Endodermal cell (in vitro differentiated cells): ENCODE data around the gene DKC1. TPM values are rescaled to one million over a fixed set of nuclear protein-coding genes. Genes with fewer than 3 reads are reported as not detected.

Source experiments
- DNase-seq: peaks from one replicate; pipeline ENCODE4 v3.0.0-alpha.2; 2017
- H3K27ac ChIP-seq: 2 replicates; pipeline ENCODE4 v1.5.1; 2013; ENCODE audit warnings: mild to moderate bottlenecking, low read depth, low read length, moderate library complexity
- H3K27me3 ChIP-seq: 2 replicates; pipeline ENCODE4 v1.6.1; 2013; ENCODE audit warnings: mild to moderate bottlenecking, low read length, moderate library complexity; ENCODE audit not compliant: insufficient read depth, control insufficient read depth, poor library complexity, severe bottlenecking
- H3K36me3 ChIP-seq: 2 replicates; pipeline ENCODE4 v1.7.0; 2013; ENCODE audit warnings: mild to moderate bottlenecking, low read length, moderate library complexity; ENCODE audit not compliant: control insufficient read depth, insufficient read depth
- H3K4me1 ChIP-seq: one replicate; pipeline ENCODE4 v1.7.0; 2013; ENCODE audit warnings: low read length; ENCODE audit not compliant: control insufficient read depth, insufficient read depth
- H3K4me3 ChIP-seq: 2 replicates; pipeline ENCODE4 v1.5.1; 2013; ENCODE audit warnings: mild to moderate bottlenecking, low read length, moderate library complexity
- H3K9ac ChIP-seq: 2 replicates; pipeline ENCODE4 v1.6.1; 2013; ENCODE audit warnings: mild to moderate bottlenecking, low read length, moderate library complexity; ENCODE audit not compliant: poor library complexity, severe bottlenecking; ENCODE audit errors: extremely low read depth
- H3K9me3 ChIP-seq: 2 replicates; pipeline ENCODE4 v1.6.1; 2013; ENCODE audit warnings: mild to moderate bottlenecking, low read length, moderate library complexity; ENCODE audit not compliant: control insufficient read depth
- H3K27ac Mint-ChIP-seq: 2 replicates; pipeline ENCODE4 v1.8.0; 2020; ENCODE audit warnings: mixed read lengths
- H3K27me3 Mint-ChIP-seq: 2 replicates; pipeline ENCODE4 v1.8.0; 2021; ENCODE audit warnings: mild to moderate bottlenecking, mixed read lengths; ENCODE audit not compliant: insufficient read depth
- H3K36me3 Mint-ChIP-seq: 2 replicates; pipeline ENCODE4 v1.8.0; 2020; ENCODE audit warnings: low read depth, mixed read lengths
- H3K4me1 Mint-ChIP-seq: 2 replicates; pipeline ENCODE4 v1.8.0; 2020; ENCODE audit warnings: mixed read lengths
- H3K4me3 Mint-ChIP-seq: 2 replicates; pipeline ENCODE4 v1.8.0; 2020; ENCODE audit warnings: mild to moderate bottlenecking, moderate library complexity, mixed read lengths
- H3K9me3 Mint-ChIP-seq: 2 replicates; pipeline ENCODE4 v1.8.0; 2020; ENCODE audit warnings: mild to moderate bottlenecking, mixed read lengths
- CTCF ChIP-seq: fragments of 200-600 bp; sonication (generic); conservative IDR thresholded peaks from 2 replicates; pipeline ENCODE4 v1.5.0; 2021; ENCODE audit warnings: antibody characterized with exemption, mild to moderate bottlenecking
- WGBS, 2 experiments: methylation state at CpG; one replicate each; pipeline versions ENCODE4 v1.1.5 to v1.1.7; 2013; ENCODE audit warnings: missing lambda C conversion rate in 2 of 2, mixed read lengths in 1 of 2; ENCODE audit not compliant: insufficient coverage in 1 of 2, insufficient read length in 1 of 2; 5-methylcytosine and 5-hydroxymethylcytosine counted together
- total RNA-seq, 2 donors: library from RNA; stranded (reverse); fragmentation: NEBNext Ultra II Directional in 1 of 2; extraction: Animal tissue kit (Norgen Biotek cat#: 25700) in 1 of 2; gene quantifications; 2 replicates in 1 of 2; 3 replicates in 1 of 2; pipeline ENCODE4 v1.2.1, GENCODE V29; 2021

DKC1 gene
- total RNA-seq, 2 donors from 2014 or later, result 66.5 to 70.8 TPM

DNA sequence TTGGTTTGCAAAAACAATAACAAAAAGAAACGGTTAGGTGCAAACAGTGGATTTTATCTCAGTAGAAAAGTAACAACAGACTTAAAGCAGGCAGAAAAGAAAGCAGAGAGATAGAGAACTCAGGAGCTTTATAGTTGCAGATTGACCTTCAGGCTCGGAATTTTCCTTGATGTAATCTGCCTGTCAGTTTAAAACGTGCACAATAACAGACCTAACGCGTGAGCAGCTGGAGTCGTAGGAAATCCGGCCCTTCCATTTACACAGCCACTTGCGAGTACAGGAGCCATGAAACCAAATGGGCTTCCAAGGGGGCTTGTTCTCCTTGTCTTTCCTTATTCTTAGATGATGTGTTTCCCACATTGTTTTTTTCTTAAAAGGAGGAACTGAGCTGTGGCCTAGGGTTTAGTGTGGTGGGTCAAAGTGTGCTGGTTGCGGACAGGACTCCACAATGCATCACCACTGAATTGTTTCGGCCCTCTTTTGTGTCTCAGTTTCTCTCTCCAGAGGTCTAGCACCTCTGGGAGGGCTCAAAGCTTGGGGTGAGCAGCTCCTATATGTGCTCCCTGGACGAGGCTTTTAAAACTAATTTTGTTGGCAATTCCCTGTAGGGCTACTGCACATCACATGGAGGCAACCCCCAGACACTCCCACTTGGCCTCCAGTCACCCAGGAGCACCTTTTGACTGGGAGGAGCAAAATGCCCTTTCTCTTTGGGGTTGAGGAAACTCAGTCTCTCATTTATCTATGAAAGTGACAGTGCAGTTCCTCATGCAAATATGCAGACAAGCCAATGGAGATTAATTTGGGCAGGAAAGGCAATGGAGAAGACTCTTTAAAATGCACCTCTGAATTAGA is 56.5 kb downstream of the DKC1 start:
- peaks cover 2% of the 10 kb centered on the region for H3K36me3 Mint-ChIP-seq
- no peak overlapping the region for H3K4me3 ChIP-seq
- no peaks in the 10 kb centered on the region for H3K4me1 ChIP-seq
- H3K9ac ChIP-seq, result no peak overlapping the region
- no peak for DNase-seq
- 88 to 90% methylated on average over 2 to 11 of the region's 11 CpGs for WGBS, 2 experiments
- no peaks in the 10 kb centered on the region for H3K27me3 Mint-ChIP-seq
- peaks cover 51% of the 10 kb centered on the region for H3K9me3 Mint-ChIP-seq
- peaks cover 6% of the 10 kb centered on the region for H3K4me1 Mint-ChIP-seq
- no peaks in the 10 kb centered on the region for H3K36me3 ChIP-seq
- no peak overlapping the region for H3K27ac Mint-ChIP-seq
- H3K27me3 ChIP-seq, result no peaks in the 10 kb centered on the region
- no peak overlapping the region for H3K4me3 Mint-ChIP-seq
- no peaks in the 10 kb centered on the region for H3K9me3 ChIP-seq
- no peak for TF ChIP-seq CTCF
- H3K27ac ChIP-seq, result no peak overlapping the region

DNA sequence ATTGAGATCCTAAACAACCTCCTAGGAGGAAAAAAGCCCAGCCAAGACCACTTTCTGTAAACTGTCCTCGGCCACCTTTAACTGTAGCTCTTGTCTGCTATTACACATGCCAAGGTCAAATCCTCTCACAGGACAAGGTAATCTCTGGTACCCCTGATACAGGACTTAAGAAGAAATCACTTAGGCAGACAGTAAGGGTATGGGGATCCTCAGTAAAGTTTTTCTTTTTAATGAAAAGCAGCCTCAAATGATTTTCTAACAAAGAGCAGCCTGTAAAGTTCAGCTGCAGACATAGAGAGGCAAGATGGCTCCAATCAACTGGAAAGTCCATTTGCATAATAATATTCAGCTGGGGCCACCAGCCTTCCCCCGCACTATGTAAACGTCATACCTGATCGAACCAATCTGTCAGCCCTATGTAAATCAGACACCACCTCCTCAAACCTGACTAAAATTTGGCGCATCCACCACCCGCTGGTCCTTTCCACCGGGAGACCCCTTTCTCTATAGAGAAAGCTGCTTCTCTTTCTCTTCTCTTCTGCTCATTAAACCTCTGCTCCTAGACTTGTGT is 57.2 kb downstream of the DKC1 start:
- H3K27ac Mint-ChIP-seq, result no peak overlapping the region
- H3K4me3 Mint-ChIP-seq, result no peak overlapping the region
- Histone ChIP-seq H3K27ac (no peak overlapping the region), H3K4me3 (no peak overlapping the region), H3K4me1 (no peaks in the 10 kb centered on the region), H3K9ac (no peak overlapping the region), H3K27me3 (no peaks in the 10 kb centered on the region), H3K36me3 (no peaks in the 10 kb centered on the region), H3K9me3 (no peaks in the 10 kb centered on the region)
- 72% methylated on average over 7 of the region's 7 CpGs; no CpG with 5 or more reads in 1 of the 2 experiments for WGBS, 2 experiments
- H3K36me3 Mint-ChIP-seq, result peaks cover 2% of the 10 kb centered on the region
- peaks cover 6% of the 10 kb centered on the region for H3K4me1 Mint-ChIP-seq
- no peak for DNase-seq
- H3K9me3 Mint-ChIP-seq, result peaks cover 57% of the 10 kb centered on the region
- TF ChIP-seq CTCF, result no peak
- no peaks in the 10 kb centered on the region for H3K27me3 Mint-ChIP-seq

DNA sequence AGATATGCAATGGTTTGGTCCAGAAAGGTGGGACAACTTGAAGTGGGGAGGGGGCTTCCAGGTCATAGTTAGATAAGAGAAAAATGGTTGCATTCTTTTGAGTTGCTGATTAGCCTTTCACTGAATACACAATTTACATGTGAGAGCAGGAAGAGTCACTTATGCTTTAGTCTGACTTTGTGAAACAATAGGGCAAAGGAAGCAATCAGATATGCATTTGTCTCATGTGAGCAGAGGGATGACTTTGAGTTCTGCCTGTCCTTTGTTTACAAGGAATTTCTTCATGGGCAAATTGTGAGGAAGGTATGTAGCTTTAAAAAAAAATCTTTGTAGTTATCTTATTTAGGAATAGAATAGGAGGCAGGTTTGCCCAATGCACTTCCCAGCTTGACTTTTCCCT is 58.9 kb downstream of the DKC1 start:
- H3K36me3 Mint-ChIP-seq, result peaks cover 2% of the 10 kb centered on the region
- no peaks in the 10 kb centered on the region for H3K27me3 ChIP-seq

More for the DNA sequence above, 58.9 kb downstream of the DKC1 start:
- Histone ChIP-seq H3K27ac (no peak overlapping the region), H3K4me1 (no peaks in the 10 kb centered on the region), H3K9me3 (no peaks in the 10 kb centered on the region), H3K4me3 (no peak overlapping the region), H3K9ac (no peak overlapping the region), H3K36me3 (no peaks in the 10 kb centered on the region)
- peaks cover 53% of the 10 kb centered on the region for H3K9me3 Mint-ChIP-seq
- peak overlapping the region; percentile 74 for H3K27ac Mint-ChIP-seq
- TF ChIP-seq CTCF, result no peak
- DNase-seq, result no peak
- H3K27me3 Mint-ChIP-seq, result no peaks in the 10 kb centered on the region
- H3K4me3 Mint-ChIP-seq, result no peak overlapping the region
- H3K4me1 Mint-ChIP-seq, result peaks cover 6% of the 10 kb centered on the region
